Measurements from ENCODE around the gene PVALB.

GRCh38 chr22:36858966-36859365, 42.1 kb upstream of the PVALB start:
- TF ChIP-seq POLR2AphosphoS5 (IDR thresholded peaks at IDR 0.05; ENCODE audit: insufficient read depth, low read depth, low read length) (no peak), POLR2A (IDR thresholded peaks at IDR 0.05; ENCODE audit: low read depth, low read length) (no peak), EZH2 (IDR thresholded peaks at IDR 0.05; ENCODE audit: borderline replicate concordance, low read depth, low read length, severe bottlenecking) (no peak), FOS (IDR thresholded peaks at IDR 0.05; ENCODE audit: borderline replicate concordance, insufficient read depth, low read length) (no peak)
- TF ChIP-seq, protein P1, sequence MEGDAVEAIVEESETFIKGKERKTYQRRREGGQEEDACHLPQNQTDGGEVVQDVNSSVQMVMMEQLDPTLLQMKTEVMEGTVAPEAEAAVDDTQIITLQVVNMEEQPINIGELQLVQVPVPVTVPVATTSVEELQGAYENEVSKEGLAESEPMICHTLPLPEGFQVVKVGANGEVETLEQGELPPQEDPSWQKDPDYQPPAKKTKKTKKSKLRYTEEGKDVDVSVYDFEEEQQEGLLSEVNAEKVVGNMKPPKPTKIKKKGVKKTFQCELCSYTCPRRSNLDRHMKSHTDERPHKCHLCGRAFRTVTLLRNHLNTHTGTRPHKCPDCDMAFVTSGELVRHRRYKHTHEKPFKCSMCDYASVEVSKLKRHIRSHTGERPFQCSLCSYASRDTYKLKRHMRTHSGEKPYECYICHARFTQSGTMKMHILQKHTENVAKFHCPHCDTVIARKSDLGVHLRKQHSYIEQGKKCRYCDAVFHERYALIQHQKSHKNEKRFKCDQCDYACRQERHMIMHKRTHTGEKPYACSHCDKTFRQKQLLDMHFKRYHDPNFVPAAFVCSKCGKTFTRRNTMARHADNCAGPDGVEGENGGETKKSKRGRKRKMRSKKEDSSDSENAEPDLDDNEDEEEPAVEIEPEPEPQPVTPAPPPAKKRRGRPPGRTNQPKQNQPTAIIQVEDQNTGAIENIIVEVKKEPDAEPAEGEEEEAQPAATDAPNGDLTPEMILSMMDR (IDR thresholded peaks at IDR 0.05; ENCODE audit: extremely low read depth in 1 of 2, insufficient read depth in 1 of 2, low read depth in 1 of 2, low read length in 2 of 2): no peak
- TF ChIP-seq, protein P2, sequence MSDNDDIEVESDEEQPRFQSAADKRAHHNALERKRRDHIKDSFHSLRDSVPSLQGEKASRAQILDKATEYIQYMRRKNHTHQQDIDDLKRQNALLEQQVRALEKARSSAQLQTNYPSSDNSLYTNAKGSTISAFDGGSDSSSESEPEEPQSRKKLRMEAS (IDR thresholded peaks at IDR 0.05; ENCODE audit: insufficient read depth, insufficient read length): no peak
